Activated CD4-positive, alpha-beta T cell treated with anti-CD3 and anti-CD28 coated beads, Interleukin-2, amount 10 ng/mL, durations not matched to agents 24 days and 14 days (primary cell): ENCODE measurements around the gene MED15. TPM values are rescaled to one million over a fixed set of nuclear protein-coding genes. Genes with fewer than 3 reads are reported as not detected.
"Not testable (repeated sequence)": the region's sequence is repeated elsewhere in the genome, so short reads cannot be mapped to it uniquely, and the experiment has no call there.

Source experiments
- DNase-seq: peaks from one replicate; pipeline ENCODE4 v3.0.0; 2022
- H3K27ac Mint-ChIP-seq: one replicate; pipeline ENCODE4 v1.8.0; 2022; ENCODE audit warnings: mild to moderate bottlenecking, mixed read lengths
- H3K27me3 Mint-ChIP-seq: one replicate; pipeline ENCODE4 v1.8.0; 2022; ENCODE audit warnings: mixed read lengths
- H3K36me3 Mint-ChIP-seq: one replicate; pipeline ENCODE4 v1.8.0; 2022; ENCODE audit warnings: low read depth, mild to moderate bottlenecking, mixed read lengths
- H3K4me1 Mint-ChIP-seq: one replicate; pipeline ENCODE4 v1.8.0; 2021; ENCODE audit warnings: mixed read lengths
- H3K4me3 Mint-ChIP-seq: one replicate; pipeline ENCODE4 v1.8.0; 2022; ENCODE audit warnings: mild to moderate bottlenecking, moderate library complexity, mixed read lengths
- H3K9me3 Mint-ChIP-seq: one replicate; pipeline ENCODE4 v1.8.0; 2021; ENCODE audit warnings: mixed read lengths
- intact Hi-C: fragments of 100-400 bp; cut with micrococcal nuclease; formaldehyde crosslinking; loops from one replicate; pipeline ENCODE4 v1.15.1; 2023
- total RNA-seq: library from RNA; stranded (reverse); gene quantifications from 2 replicates; pipeline ENCODE4 v1.2.3, GENCODE V29; 2022

Gene MED15
- total RNA-seq, 1 donor from 2014 or later: 117 TPM

GRCh38 chr22:20537325-20537756 is 29.9 kb downstream of the MED15 start:
- Mint-ChIP-seq H3K27ac (peak overlapping the region; percentile 45), H3K4me3 (no peak overlapping the region), H3K4me1 (peaks cover 21% of the 10 kb centered on the region), H3K9me3 (no peaks in the 10 kb centered on the region), H3K27me3 (no peaks in the 10 kb centered on the region), H3K36me3 (peaks cover 50% of the 10 kb centered on the region)
- intact Hi-C loops: no loop called here
- no peak for DNase-seq

DNA sequence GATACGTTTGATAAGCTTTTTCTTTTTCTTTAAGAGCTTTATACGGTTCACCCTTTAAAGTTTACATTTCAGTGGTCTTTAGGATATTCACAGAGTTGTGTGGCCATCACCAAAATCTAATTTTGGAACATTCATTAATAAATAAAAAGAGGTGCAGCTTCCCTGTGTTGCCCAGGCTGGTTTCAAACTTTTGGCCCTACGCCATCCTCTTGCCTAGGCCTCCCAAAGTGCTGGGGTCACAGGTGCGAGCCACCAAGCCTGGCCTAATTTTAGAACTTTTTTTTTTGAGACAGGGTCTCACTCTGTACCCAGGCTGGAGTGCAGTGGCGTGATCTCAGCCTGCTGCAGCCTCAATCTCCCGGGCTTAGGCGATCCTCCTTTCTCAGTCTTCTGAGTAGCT is 30.6 kb downstream of the MED15 start:
- Mint-ChIP-seq H3K4me3 (no peak overlapping the region), H3K9me3 (no peaks in the 10 kb centered on the region), H3K27me3 (no peaks in the 10 kb centered on the region), H3K36me3 (peaks cover 56% of the 10 kb centered on the region), H3K27ac (no peak overlapping the region), H3K4me1 (peaks cover 23% of the 10 kb centered on the region)
- no peak for DNase-seq
- intact Hi-C loops: no loop called here

- H3K27me3 Mint-ChIP-seq, H3K9me3 Mint-ChIP-seq, DNase-seq, intact Hi-C loops, H3K27ac Mint-ChIP-seq, H3K4me3 Mint-ChIP-seq: not testable (repeated sequence)
- peaks cover 21% of the 10 kb centered on the region for H3K4me1 Mint-ChIP-seq
- peaks cover 60% of the 10 kb centered on the region for H3K36me3 Mint-ChIP-seq
Observed at GRCh38 chr22:20538875-20539274, 31.5 kb downstream of the MED15 start.

DNA sequence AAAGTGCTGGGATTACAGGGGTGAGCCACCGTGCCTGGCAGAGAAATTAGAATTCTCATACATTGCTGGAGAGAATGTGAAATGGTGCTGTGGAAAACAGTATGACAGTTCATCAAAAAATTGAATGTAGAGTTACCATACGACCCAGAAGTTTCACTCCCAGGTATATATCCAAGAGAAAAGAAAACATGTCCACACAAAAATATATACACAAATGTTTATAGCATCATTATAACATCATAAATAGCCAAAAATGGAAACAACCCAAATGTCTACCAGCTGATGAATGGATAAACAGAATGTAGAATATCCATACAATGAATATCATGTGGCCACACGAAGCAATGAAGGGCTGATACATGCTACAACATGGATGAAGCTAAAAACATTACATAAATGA is 34.6 kb downstream of the MED15 start:
- Mint-ChIP-seq H3K36me3 (peaks cover 68% of the 10 kb centered on the region), H3K27me3 (no peaks in the 10 kb centered on the region), H3K9me3 (no peaks in the 10 kb centered on the region), H3K27ac (peak overlapping the region; percentile 39), H3K4me1 (peaks cover 28% of the 10 kb centered on the region), H3K4me3 (no peak overlapping the region)
- no peak for DNase-seq
- intact Hi-C loops: no loop called here

- H3K27ac Mint-ChIP-seq: peak overlapping the region; percentile 47
- peaks cover 62% of the 10 kb centered on the region for H3K36me3 Mint-ChIP-seq
- peaks cover 26% of the 10 kb centered on the region for H3K4me1 Mint-ChIP-seq
- H3K4me3 Mint-ChIP-seq: no peak overlapping the region
- no peaks in the 10 kb centered on the region for H3K9me3 Mint-ChIP-seq
- intact Hi-C loops: no loop called here
- H3K27me3 Mint-ChIP-seq: no peaks in the 10 kb centered on the region
- no peak for DNase-seq
Observed at GRCh38 chr22:20542736-20543135, 35.3 kb downstream of the MED15 start.

- Mint-ChIP-seq H3K36me3 (peaks cover 45% of the 10 kb centered on the region), H3K4me1 (peaks cover 40% of the 10 kb centered on the region)
- intact Hi-C loops, DNase-seq, H3K9me3 Mint-ChIP-seq, H3K27ac Mint-ChIP-seq, H3K27me3 Mint-ChIP-seq, H3K4me3 Mint-ChIP-seq: not testable (repeated sequence)
Observed at GRCh38 chr22:20545318-20545634, 37.9 kb downstream of the MED15 start.

- H3K4me1 Mint-ChIP-seq: peaks cover 47% of the 10 kb centered on the region
- intact Hi-C loops: no loop called here
- H3K36me3 Mint-ChIP-seq: peaks cover 40% of the 10 kb centered on the region
- no peak overlapping the region for H3K4me3 Mint-ChIP-seq
- no peaks in the 10 kb centered on the region for H3K27me3 Mint-ChIP-seq
- H3K9me3 Mint-ChIP-seq: no peaks in the 10 kb centered on the region
- H3K27ac Mint-ChIP-seq: no peak overlapping the region
- DNase-seq: no peak
Observed at GRCh38 chr22:20545681-20546521, 38.5 kb downstream of the MED15 start.

DNA sequence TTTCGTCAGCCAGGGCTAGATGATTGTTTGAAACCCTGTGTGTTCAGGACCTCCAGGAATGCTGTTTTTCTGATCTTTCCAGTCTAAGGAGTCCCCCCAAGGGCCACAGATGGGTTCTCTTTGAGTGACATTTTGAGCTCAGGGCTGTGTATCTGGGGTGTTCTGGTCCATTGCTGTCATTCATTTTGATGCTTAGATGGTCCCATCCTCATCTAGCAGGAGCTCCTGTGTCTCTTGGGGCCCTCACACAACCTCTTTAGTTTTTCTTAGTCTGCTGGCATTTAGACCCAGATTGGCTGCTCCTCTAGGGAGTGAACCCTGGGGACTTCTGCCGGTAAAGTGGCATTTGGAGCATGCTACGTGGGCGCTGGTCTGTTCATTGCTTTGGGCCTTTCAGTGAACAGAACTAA is 39.1 kb downstream of the MED15 start:
- H3K4me3 Mint-ChIP-seq: no peak overlapping the region
- no peak overlapping the region for H3K27ac Mint-ChIP-seq
- no peak for DNase-seq
- H3K36me3 Mint-ChIP-seq: peaks cover 40% of the 10 kb centered on the region
- peaks cover 53% of the 10 kb centered on the region for H3K4me1 Mint-ChIP-seq
- H3K27me3 Mint-ChIP-seq: no peaks in the 10 kb centered on the region
- H3K9me3 Mint-ChIP-seq: no peaks in the 10 kb centered on the region
- intact Hi-C loops: no loop called here

DNA sequence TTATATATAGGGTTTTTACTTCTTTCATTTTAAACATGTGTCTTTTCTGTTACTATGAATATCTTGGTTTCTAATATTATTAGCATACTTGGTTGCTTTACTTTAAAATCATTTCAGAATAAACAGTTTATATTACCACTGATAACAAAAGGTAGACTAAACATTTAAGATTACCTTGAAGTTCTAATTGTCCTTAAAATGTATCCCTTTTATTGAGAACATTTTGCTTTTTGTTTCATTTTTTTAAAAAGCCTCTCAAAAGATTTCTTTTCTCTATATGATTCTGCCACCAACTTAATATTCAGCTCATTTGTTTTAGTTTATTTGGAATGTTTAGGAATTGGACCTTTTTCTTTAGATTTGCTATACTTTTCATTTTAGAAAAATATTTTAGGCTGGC is 39.6 kb downstream of the MED15 start:
- DNase-seq: no peak
- intact Hi-C loops: no loop called here
- H3K36me3 Mint-ChIP-seq: peaks cover 37% of the 10 kb centered on the region
- peaks cover 58% of the 10 kb centered on the region for H3K4me1 Mint-ChIP-seq
- H3K27me3 Mint-ChIP-seq: no peaks in the 10 kb centered on the region
- no peak overlapping the region for H3K4me3 Mint-ChIP-seq
- H3K27ac Mint-ChIP-seq: no peak overlapping the region
- H3K9me3 Mint-ChIP-seq: no peaks in the 10 kb centered on the region

DNA sequence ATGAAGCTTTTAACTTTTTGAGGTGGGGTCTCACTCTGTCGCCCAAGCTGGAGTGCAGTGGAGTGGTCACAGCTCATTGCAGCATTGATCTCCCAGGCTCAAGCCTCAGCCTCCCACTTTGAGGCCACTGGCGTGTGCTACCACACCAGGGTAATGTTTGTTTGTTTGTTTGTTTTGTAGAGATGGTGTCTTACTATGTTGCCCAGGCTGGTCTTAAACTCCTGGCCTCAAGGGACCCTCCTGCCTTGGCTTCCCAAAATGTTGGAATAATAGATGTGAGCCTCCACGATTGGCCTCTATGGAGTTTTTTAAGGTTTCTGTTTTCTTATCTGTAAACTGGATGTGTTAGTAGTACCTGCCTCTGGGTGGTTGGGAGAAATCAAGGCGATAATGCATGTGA is 41.4 kb downstream of the MED15 start:
- Mint-ChIP-seq H3K4me3 (peak overlapping the region; percentile 78), H3K9me3 (no peaks in the 10 kb centered on the region), H3K4me1 (peaks cover 57% of the 10 kb centered on the region), H3K27ac (peak overlapping the region; percentile 94), H3K36me3 (peaks cover 35% of the 10 kb centered on the region), H3K27me3 (no peaks in the 10 kb centered on the region)
- DNase-seq: no peak
- intact Hi-C loops: no loop called here

DNA sequence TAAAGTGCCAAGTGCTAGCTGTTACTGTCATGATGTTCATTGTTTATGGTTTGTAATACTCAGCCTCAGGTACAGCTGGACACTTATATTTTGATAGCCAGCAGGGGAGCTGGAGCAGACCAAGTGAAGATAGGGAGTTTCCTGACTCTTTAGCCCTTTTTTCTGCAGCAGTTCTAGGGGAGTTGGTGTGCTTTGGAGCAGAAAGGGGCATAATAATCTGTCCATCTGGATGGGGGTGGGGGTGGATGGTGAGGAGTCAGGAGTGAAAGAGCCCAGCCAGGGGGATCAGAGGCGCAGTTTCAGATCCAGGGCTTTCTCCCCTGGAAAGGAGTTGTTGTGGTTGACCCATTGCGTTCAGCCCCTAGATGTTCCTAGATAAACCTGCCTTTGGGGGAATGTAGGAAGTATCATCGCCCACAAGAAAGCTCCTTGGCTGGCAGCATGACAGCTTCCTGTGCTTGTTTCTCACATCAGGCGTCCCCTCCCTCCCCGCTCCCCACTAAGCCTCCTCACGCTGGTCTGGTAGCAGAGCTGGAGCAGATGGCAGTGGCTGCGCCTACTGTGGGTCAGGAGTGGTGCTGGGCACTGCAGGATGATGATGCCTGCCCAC is 41.9 kb downstream of the MED15 start:
- Mint-ChIP-seq H3K36me3 (peaks cover 36% of the 10 kb centered on the region), H3K4me1 (peaks cover 53% of the 10 kb centered on the region), H3K9me3 (no peaks in the 10 kb centered on the region), H3K27me3 (no peaks in the 10 kb centered on the region), H3K4me3 (peak overlapping the region; percentile 78), H3K27ac (peak overlapping the region; percentile 94)
- intact Hi-C loops: no loop called here
- DNase-seq: peak; percentile 84

GRCh38 chr22:20550057-20550817 is 42.8 kb downstream of the MED15 start:
- no peak for DNase-seq
- H3K27ac Mint-ChIP-seq: peak overlapping the region; percentile 94
- H3K9me3 Mint-ChIP-seq: no peaks in the 10 kb centered on the region
- no peaks in the 10 kb centered on the region for H3K27me3 Mint-ChIP-seq
- peaks cover 37% of the 10 kb centered on the region for H3K36me3 Mint-ChIP-seq
- H3K4me3 Mint-ChIP-seq: peak overlapping the region; percentile 78
- H3K4me1 Mint-ChIP-seq: peaks cover 54% of the 10 kb centered on the region
- intact Hi-C loops: loop anchor here (5.0 kb wide), 1 partner anchor 43 kb away; the partner anchor contains the start of gene MED15

DNA sequence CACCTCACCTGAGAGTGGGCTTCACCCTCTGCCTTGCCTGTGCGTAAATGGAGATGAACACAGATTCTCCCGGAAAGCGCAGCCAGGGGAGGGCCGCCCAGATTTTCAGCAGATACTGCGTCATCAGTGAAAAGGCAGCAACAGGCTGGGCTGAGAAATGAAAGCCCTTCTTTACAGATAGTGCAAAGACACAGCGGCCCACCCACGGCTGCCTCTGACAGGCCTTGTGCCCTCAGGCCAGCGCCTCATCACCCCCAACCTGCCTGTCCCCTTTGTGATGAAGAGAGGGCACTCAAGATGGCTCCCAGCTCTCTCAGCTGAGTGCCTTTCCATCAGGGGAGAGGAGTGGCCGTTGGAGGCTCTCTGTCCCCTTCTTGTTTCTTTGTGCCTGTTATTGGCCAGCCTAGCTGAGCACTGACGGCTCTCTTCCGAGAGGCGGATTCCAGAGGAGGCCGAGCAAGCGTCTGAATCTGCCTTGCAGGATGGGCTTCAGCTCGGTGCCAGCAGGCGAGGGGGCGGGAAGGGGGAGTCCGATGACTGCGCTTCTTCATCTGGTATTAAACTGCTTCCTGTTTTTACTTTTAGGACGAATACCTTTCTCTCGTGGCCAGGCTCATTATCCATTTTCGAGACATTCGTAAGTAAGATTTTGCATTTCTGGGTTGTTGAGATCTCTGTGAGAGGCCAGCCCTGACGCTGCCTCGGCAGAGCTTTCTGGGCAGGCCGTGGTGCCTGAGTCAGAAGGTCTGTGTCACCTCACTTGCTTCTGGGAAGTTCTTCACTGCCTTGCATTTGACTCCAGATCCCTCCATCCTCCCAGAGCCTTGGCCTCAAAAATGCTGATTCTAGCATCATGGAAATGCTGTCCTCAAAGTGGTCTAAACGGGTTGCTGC is 43.7 kb downstream of the MED15 start:
- intact Hi-C loops: loop anchor here (1.0 to 5.0 kb wide), 2 partner anchors 13 to 44 kb away; partner anchors contain the start of gene MED15
- Mint-ChIP-seq H3K4me3 (peak overlapping the region; percentile 78), H3K9me3 (no peaks in the 10 kb centered on the region), H3K4me1 (peaks cover 56% of the 10 kb centered on the region), H3K36me3 (peaks cover 35% of the 10 kb centered on the region), H3K27ac (peak overlapping the region; percentile 94), H3K27me3 (no peaks in the 10 kb centered on the region)
- DNase-seq: peak; percentile 78
